Measurements from ENCODE around the gene MCF2L.

MCF2L gene

DNA sequence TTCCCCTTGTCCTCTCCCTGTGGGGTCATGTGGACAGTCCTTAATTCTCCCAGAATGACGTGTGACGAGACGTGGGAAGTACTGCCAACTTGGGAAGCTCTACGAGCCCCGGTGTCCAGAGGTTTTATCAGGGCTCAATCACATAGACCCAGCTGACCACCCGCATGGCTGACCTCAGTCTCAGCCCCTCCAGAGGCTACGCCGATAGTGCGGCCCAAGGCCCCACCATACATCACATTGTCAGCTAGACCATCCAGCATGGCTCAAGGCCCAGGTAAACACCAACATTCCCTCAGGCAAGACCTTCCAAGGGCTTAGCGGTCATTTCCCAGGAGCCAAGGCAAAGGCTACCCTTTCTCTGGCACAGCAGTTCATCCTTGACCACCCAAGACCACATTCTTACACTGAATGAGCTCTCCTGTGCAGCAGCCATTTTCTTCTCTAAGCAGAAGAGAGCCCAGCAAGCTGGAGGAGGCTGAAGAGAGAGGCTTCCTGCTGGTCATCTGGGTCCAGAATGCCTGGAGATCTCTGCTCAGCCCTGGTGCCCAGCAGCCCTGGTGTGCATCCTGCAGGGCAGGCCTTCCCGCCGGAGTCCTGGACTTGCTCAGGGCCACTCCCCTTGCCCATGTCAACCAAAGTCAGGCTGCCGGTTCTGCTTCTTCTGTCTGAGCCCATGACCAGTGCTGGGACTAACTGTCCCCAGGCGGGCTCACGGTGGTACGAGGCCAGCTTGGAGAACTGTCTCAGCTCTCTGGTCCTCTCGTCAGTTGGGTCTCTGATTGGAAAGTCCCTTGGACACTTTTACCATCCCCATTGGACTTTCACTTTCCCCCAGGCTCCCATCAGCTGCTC is 145.7 kb downstream of the MCF2L start:
- DNase-seq (ENCODE audit: low read depth) = no peak

DNA sequence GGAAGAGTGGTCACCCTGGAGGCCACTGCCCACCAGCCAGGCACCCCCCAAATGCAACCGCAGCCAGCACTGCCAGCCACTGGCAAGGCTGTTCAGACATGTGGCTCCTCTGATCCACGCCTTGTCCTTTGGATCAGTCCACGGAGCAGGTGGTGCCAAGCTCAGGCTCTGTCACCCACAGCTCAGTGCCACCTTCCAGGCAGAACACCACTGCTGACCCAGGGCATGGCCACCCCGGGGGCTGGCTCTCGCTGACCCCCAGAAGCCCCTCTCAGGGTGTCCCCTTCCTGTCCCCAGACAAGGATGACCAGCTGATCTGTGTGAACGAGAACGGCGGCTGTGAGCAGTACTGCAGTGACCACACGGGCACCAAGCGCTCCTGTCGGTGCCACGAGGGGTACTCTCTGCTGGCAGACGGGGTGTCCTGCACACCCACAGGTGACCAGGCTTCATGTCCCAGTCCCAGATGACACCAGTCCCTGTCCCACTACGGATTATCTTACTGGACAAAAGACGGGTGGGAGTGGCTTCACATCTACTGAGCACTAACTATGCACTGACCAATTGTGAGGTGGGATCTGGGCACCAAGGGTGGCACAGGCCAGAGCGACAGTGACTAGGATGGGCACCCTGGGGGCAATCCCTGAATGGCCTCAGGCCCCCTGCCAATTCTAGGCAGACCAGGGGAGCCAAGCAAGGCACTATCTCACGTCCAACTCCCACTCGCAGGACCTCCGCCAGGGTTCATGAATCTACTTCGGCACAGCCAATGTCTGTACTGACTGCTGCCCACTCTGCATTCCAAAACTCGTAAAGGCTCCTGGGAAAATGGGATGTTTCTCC is 146.6 kb downstream of the MCF2L start:
- no peak for DNase-seq (ENCODE audit: low read depth)

DNA sequence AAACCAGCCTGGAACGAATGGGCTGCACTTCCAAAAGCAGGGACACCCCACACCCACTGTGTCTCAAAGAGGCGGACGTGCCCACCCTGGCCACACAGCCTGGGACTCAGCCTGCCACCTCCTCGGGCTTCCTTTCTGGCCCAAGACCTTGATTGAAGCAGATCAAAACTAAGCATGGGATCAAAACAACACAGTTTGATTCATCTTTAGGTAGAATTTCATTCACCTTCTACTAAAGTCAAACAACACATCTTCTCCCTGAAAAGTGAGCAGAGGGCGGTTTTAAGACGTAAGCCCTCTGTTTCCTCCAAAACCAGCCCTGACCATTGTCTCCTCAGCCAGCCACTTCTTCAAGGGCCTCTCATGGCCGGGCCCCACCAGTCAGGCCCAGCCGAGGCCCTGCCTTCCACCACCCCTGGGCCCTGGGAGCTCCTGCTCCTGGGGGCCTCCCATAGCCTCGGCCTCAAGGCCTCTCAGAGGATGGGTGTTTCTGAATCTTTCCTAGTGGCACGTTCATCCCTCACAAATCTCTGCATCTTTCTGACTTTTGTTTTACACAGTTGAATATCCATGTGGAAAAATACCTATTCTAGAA is 147.3 kb downstream of the MCF2L start:
- DNase-seq (ENCODE audit: low read depth) = no peak

DNA sequence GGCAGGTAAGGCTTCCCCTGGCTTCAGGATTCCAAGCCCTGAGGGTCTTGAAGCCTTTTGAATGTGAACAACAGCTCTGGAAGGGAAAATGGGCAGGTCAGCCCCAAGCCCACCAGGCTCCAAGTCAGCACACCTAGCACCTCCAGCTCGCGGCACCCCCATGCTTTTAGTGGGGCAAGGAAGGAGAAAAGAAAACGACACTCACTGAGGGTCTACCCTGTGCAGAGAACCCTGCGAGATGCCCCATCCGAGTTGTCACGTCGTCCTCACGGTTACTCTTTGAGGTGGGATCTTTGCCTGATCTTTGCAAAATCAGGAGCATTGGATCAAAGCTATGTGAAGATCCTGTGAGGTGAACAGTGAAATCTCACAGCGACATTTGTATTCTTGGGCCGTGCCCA is 147.9 kb downstream of the MCF2L start:
- no peak for DNase-seq (ENCODE audit: low read depth)

DNA sequence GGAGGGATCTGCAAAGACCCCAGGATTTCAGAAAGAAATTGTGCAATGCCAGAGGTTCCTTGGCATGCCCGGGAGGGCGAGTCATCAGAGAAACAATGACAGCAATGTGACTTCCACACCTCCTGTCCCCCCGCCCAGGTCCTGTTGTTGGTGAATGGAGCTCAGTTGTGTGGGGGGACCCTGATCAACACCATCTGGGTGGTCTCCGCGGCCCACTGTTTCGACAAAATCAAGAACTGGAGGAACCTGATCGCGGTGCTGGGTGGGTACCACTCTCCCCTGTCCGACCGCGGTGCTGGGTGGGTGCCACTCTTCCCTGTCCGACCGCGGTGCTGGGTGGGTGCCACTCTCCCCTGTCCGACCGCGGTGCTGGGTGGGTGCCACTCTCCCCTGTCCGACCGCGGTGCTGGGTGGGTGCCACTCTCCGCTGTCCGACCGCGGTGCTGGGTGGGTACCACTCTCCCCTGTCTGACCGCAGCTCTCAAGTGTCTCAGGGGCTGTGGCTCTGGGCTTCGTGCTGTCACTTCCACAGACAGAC is 148.4 kb downstream of the MCF2L start:
- peak; percentile 29 for DNase-seq (ENCODE audit: low read depth)

DNA sequence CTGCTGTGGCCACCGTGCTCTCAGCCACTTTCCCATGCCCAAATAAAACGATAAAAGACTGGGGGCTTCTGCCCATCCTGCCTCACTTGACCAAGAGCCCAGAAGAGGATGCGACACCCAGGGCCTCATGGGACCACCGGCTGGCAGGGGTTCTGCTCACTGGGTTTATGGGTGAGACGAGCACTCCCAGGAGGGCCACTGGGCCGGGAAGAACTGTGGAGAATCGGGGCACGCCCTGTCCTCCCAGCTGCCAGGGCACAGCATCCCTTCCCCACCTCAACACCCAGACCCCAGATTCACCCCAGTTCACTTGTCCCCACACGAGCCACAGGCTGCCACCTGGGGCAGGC is 148.9 kb downstream of the MCF2L start:
- DNase-seq (ENCODE audit: low read depth) = no peak

DNA sequence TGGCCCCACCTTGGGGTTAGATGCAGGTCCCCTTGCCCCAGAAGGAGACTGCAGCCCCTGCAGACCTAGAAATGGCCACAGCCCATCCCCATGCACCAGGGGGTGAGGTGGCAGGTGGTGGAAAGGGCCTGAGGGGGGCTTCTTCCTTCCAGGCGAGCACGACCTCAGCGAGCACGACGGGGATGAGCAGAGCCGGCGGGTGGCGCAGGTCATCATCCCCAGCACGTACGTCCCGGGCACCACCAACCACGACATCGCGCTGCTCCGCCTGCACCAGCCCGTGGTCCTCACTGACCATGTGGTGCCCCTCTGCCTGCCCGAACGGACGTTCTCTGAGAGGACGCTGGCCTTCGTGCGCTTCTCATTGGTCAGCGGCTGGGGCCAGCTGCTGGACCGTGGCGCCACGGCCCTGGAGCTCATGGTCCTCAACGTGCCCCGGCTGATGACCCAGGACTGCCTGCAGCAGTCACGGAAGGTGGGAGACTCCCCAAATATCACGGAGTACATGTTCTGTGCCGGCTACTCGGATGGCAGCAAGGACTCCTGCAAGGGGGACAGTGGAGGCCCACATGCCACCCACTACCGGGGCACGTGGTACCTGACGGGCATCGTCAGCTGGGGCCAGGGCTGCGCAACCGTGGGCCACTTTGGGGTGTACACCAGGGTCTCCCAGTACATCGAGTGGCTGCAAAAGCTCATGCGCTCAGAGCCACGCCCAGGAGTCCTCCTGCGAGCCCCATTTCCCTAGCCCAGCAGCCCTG is 149.4 kb downstream of the MCF2L start:
- DNase-seq (ENCODE audit: low read depth) = no peak

DNA sequence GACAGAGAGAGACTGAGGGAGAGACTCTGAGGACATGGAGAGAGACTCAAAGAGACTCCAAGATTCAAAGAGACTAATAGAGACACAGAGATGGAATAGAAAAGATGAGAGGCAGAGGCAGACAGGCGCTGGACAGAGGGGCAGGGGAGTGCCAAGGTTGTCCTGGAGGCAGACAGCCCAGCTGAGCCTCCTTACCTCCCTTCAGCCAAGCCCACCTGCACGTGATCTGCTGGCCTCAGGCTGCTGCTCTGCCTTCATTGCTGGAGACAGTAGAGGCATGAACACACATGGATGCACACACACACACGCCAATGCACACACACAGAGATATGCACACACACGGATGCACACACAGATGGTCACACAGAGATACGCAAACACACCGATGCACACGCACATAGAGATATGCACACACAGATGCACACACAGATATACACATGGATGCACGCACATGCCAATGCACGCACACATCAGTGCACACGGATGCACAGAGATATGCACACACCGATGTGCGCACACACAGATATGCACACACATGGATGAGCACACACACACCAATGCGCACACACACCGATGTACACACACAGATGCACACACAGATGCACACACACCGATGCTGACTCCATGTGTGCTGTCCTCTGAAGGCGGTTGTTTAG is 150.3 kb downstream of the MCF2L start:
- DNase-seq (ENCODE audit: low read depth) = no peak

DNA sequence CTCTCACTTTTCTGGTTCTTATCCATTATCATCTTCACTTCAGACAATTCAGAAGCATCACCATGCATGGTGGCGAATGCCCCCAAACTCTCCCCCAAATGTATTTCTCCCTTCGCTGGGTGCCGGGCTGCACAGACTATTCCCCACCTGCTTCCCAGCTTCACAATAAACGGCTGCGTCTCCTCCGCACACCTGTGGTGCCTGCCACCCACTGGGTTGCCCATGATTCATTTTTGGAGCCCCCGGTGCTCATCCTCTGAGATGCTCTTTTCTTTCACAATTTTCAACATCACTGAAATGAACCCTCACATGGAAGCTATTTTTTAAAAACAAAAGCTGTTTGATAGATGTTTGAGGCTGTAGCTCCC is 150.8 kb downstream of the MCF2L start:
- no peak for DNase-seq (ENCODE audit: low read depth)

DNA sequence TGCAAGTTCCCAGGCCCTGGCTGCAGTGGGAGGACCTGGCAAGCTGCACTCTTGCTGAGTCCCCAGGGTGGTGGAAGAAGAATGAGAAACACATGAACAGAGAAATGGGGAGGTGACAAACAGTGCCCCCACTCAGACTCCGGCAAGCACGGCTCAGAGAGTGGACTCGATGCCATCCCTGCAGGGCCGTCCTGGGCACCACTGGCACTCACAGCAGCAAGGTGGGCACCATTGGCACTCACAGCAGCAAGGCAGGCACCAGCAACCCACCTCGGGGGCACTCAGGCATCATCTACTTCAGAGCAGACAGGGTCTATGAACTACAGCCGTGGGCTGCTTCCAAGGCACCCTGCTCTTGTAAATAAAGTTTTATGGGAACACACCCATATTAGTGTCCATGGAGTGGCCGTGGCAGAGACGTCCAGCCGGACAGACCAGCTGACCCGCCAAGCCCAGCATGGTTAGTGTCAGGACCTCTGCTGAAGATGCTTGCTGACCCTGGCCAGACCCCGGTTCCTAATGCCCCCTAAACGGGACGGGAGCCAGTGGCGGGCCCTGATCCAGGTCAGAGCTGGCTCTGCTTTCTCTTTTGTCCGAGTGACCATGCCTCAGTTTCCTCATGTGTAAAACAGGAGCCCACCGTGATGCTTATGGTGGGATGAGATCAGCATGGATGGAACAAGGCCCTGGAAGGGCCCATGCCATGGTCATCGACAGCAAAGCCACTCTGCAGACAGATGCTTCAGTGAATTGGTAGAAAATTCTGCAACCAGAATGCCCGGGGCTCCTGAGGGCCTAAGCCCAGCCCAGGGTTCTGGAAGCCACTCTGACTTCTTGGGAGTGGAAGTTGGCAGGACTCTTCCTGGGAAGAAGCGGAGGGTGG is 151.5 kb downstream of the MCF2L start:
- DNase-seq (ENCODE audit: low read depth) = no peak

DNA sequence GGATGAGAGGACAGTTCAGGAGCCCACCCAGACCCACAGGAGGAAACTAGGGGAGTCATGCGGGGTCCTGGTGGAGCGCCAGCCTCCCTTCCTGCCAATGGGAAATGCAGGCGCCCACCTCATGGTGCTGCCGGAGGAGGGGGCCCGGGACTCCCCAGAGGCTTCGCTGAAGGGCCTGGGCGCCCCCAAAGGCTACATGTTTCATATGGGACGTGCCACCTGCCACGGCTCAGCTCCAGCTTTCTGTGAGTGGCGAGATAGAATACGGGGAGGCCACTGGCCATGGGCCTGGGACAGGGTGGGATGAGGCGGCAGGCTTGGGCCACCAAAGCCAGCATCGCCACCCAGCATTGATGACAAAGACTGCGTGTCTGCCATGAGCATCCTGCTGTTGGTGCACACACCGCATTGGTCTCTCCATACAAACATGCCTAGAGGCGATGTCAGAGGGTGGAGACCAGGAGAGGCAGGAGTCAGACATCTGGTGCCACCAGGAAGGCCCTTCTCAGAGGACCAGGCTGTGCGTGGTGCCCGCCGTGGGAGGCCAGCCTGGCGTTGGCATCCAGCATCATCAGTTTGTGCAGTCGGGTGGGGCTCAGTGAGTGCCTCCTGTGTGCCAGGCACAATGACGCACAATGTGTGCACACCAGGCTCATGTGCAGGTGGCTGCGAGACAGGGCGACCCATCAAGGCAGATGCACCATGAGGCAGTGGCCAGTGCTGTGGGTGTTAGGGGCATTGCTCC is 152.3 kb downstream of the MCF2L start:
- DNase-seq (ENCODE audit: low read depth) = no peak

DNA sequence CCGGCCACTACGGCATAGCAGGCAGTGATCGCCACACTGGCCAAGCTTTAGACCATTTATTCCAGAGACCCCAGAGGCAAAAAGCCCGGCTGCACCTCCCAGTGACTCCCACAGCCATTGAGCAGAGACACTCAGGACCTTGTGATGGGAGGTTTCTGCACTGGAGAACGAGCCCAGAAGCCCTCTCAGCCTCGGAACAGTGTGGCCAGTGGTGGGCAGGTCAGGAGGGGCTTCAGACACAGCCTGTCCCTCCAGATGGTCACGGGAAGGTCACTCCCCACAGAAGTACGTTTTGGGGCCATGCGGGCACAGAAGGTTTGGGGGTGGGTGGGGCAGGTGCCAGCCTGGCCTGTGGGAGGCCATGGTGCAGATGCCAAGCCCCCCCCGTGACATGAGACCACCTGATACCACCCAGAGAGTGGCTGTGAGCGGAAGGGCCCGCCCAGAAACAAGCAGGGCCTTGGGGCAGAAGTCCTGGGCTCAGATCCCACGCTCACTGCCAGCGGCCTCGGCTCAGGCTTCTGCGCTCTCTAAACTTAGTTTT is 153.0 kb downstream of the MCF2L start:
- no peak for DNase-seq (ENCODE audit: low read depth)

DNA sequence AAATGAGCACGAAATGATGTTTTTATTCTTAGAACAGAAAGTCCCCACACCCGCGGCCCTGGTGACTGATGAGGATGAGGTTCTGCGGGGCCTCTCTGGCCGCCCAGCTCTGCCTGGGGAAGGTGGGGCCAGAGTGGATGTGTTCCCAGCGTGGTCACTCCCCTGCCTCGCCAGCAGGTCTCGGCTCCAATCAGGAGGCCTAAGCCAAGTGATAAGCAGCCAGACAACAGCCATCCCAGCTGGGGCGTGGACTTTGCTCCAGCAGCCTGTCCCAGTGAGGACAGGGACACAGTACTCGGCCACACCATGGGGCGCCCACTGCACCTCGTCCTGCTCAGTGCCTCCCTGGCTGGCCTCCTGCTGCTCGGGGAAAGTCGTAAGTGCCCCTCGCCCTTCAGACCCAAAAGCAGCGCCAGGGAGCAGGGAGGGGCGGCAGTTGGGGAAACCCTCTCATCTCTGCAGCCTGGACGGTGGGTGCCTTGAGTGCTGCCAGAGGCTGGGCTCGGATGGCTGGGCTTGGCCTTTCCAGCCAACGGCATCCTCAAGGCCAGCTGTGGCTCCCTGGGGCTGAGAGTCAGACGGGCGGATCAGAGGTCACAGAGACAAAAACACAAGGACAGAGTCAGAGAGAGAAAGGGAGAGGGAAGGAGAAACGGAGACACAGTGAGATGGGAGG is 153.7 kb downstream of the MCF2L start, which contains the start of gene F10:
Gene F10, plus strand, starts transcription at position 250 of the 676 bp plus-strand sequence. Its CDS starts 57 bp downstream, at position 307.
- DNase-seq (ENCODE audit: low read depth) = peak; percentile 73

DNA sequence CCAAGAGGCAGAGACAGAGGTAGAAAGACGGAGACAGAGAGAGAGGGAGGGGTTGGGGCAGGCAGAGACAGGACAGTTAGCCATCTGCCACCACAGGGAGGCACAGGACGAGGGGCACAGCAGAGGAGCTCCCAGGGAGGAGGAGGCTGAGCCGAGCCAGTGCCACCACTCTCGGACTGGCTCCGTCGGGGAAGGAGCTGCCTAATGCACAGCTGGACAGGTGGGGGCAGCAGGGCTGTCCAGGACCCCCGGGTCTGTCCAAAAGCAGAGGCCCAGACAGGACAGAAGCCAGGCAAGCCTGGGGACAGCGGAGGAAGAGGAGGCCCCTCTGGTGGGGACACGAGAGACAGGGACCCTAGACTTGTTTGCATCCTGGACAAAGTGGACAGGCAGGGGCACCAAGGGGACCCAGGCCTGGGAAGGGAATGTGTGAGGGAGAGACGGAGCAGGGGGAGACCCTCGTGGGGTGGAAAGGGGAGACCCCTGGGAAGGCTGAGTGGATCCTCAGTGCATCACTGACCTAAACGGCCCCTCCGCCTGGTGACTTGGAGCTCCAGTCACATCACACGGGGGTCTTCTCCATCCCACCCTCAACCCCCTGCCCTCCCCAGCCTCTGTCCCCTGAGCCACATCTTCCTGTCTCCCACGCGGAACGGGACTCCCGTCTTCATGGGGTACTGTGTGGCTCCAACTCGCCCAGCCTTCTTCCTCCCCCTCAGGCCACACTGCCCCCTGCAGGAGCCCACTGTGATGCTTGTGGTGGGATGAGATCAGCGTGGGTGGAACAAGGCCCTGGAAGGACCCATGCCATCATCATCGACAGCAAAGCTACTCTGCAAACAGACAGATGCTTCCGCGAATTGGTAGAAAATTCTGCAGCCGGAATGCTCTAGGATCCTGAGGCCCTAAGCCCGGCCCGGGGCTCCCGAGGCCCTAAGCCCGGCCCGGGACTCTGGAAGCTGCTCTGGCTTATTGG is 154.5 kb downstream of the MCF2L start:
- DNase-seq (ENCODE audit: low read depth) = peak; percentile 17

DNA sequence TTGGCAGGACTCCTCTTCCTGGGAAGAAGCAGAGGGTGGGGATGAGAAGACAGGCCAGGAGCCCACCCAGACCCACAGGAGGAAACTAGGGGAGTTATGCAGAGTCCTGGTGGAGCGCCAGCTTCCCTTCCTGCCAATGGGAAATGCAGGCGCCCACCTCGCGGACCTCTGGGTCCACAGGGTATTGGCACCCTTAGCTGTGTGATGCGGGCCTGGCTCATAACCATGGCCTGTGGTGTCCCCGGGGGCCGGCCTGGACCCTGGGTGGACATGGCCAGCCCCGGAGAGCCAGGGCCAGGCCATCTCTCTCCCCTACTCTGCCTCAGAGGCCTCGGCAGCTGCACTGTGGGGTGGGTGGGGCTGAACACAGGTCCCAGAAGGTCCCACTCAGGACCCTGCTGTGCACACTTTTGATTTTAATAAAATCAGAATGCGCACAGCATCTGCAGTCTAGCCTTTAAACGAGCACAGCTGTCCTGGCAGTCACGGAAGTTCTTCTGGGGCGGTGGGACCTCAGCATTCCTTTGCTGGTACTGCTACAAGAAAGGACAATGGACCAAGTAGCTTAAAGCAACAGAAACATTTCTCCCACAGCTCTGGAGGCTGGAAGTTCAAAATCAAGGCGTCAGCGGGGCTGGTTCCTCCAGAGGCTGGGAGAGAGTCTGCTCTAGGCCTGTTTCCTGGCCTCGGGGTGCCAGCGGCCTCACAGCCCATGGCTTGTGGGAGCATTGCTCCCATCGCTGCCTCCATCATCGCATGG is 155.4 kb downstream of the MCF2L start:
- DNase-seq (ENCODE audit: low read depth) = no peak

DNA sequence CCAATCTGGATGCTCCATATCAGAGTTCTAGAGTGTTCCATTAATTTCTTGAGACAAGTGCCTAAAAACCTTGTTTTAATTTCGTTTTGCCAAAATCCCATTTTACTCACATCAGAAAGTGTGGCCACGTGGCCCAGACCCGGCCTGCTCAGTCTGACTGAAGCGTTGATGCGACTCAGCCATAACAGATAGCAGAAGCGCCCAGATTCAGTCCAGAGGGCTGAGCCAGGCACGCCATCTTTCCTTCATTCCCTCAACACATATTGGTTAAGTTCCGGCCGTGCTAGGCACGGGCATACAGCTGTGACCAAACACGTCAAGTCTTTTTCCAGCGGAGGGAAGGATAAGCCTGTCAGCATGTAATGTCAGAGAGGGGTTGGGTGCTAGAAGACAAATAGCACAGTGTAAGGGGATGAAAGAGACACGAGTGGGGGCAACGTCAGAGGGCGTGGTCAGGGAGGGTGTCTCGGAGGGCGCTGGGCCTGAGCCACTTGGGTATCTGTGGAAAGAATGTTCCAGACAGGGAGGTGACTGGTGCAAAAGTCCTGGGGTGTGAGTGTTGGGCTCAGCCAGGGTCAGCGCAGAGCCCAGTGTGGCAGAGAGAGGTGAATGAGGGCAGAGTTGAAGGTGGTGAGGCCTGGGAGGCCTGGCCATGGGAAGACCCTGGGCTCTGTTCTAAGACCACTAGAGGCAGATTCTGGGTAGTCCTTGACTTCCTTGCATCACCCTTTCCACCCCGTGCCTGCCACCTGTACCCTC is 156.7 kb downstream of the MCF2L start:
- no peak for DNase-seq (ENCODE audit: low read depth)
